Skeletal muscle tissue (tissue), 1 donor: ENCODE measurements around the gene SLC49A4. TPM values are rescaled to one million over a fixed set of nuclear protein-coding genes. Genes with fewer than 3 reads are reported as not detected.

Experiments
- total RNA-seq: library from RNA; depleted of rRNA; stranded (reverse); fragments of >200 nt; gene quantifications from one replicate; pipeline ENCODE4 v1.2.3, GENCODE V29; 2014

Gene SLC49A4
- total RNA-seq, 1 donor from 2014 or later, result 11.5 TPM

Other genes starting within 250 kb of the SLC49A4 start
- gene PARP9, start 230.8 kb upstream of the SLC49A4 start, total RNA-seq, result 15.1 TPM
- 9.9 TPM for gene DTX3L, start 230.7 kb upstream of the SLC49A4 start, total RNA-seq
- gene PARP15, start 217.4 kb upstream of the SLC49A4 start, total RNA-seq, result 2.6 TPM
- gene PARP14, start 114.2 kb upstream of the SLC49A4 start, total RNA-seq, result 21.9 TPM
- 8.9 TPM for gene HSPBAP1, start 1.2 kb upstream of the SLC49A4 start, total RNA-seq
- gene SEMA5B, start 232.7 kb downstream of the SLC49A4 start, total RNA-seq, result 8.4 TPM